AG09319 (cell line): ENCODE results near the gene PDZD2.

Experiments used
- DNase-seq: peaks from one replicate; pipeline ENCODE4 v3.0.0-alpha.2; 2010; ENCODE audit warnings: low read depth; ENCODE audit errors: extremely low read depth
- CTCF ChIP-seq: IDR thresholded peaks from 2 replicates; pipeline ENCODE4 v1.5.1; 2011; ENCODE audit warnings: low read depth, mild to moderate bottlenecking, inconsistent platforms, low read length, moderate library complexity

Gene PDZD2

GRCh38 chr5:32017692-32018367, 378.9 kb downstream of the PDZD2 start:
- DNase-seq: no peak
- TF ChIP-seq CTCF: no peak

GRCh38 chr5:32018476-32019436, 379.8 kb downstream of the PDZD2 start:
- TF ChIP-seq CTCF: no peak
- no peak for DNase-seq

GRCh38 chr5:32020271-32020670, 381.3 kb downstream of the PDZD2 start:
- no peak for TF ChIP-seq CTCF
- DNase-seq: no peak

GRCh38 chr5:32020946-32021345, 382.0 kb downstream of the PDZD2 start:
- no peak for DNase-seq
- TF ChIP-seq CTCF: no peak

GRCh38 chr5:32021771-32022170, 382.8 kb downstream of the PDZD2 start:
- DNase-seq: no peak
- TF ChIP-seq CTCF: no peak

- no peak for TF ChIP-seq CTCF
Measured at GRCh38 chr5:32022638-32023037, 383.7 kb downstream of the PDZD2 start.

GRCh38 chr5:32023816-32024215, 384.9 kb downstream of the PDZD2 start:
- no peak for DNase-seq
- TF ChIP-seq CTCF: no peak

More at GRCh38 chr5:32022638-32023037, 383.7 kb downstream of the PDZD2 start:
- no peak for DNase-seq
